ENCODE data around the gene NEUROD2. TPM values are rescaled to one million over a fixed set of nuclear protein-coding genes. Genes with fewer than 3 reads are reported as not detected.

The NEUROD2 gene
- polyA plus RNA-seq, 1 of the 3 experiments (the other 2 are of a cell fraction), result not detected

DNA sequence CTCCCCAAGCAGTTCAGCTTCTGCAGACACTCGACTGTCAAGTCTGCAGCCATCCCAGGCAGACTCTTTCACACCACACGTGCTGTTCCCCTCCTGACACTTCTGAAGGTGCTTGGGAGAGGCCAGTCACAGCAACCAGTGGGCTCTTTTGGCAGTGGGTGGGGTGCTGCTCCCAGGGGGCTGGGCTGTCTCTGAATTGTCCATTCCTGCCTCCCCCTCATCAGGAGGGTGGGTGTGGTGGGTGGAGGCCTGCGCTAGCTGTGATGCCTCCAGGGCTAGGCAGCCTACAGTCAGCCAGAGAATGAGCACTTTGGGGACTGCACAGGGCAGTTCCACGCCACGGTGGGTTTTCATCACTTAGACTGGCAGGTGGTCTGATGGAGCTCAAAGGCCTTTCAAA, 39.5 kb upstream of the NEUROD2 start:
- Histone ChIP-seq H3K27me3 (ENCODE audit: insufficient read depth) (no peaks in the 10 kb centered on the region), H4K20me1 (ENCODE audit: insufficient read depth) (peaks cover 32% of the 10 kb centered on the region), H3K27ac (ENCODE audit: low read depth in 2 of 2, low read length in 1 of 2) (no peak overlapping the region), H3K4me1 (ENCODE audit: control insufficient read depth in 1 of 2, insufficient read depth in 2 of 2, low read depth in 1 of 2, low read length in 1 of 2) (peaks cover 0 to 3% of the 10 kb centered on the region in 2 experiments; a peak in 1 of 4 replicates), H3K4me3 (ENCODE audit: low read depth in 2 of 2, low read length in 1 of 2) (no peak overlapping the region), H3K79me2 (ENCODE audit: insufficient read depth) (peaks cover 48% of the 10 kb centered on the region), H3K9ac (no peak overlapping the region), H3K4me2 (no peak overlapping the region), H3K36me3 (replicated peaks in 1 of 2; ENCODE audit: control insufficient read depth in 1 of 2, insufficient read depth in 2 of 2, low read length in 1 of 2) (no peaks in the 10 kb centered on the region), H3F3A (replicated peaks; ENCODE audit: insufficient read depth) (no peaks in the 10 kb centered on the region), H2AFZ (ENCODE audit: low read depth) (no peak overlapping the region), H3K9me2 (no peaks in the 10 kb centered on the region), H3K9me3 (no peaks in the 10 kb centered on the region)
- TF ChIP-seq RAD21 (IDR thresholded peaks at IDR 0.05; ENCODE audit: low read length), result no peak
- TF ChIP-seq, protein P1, sequence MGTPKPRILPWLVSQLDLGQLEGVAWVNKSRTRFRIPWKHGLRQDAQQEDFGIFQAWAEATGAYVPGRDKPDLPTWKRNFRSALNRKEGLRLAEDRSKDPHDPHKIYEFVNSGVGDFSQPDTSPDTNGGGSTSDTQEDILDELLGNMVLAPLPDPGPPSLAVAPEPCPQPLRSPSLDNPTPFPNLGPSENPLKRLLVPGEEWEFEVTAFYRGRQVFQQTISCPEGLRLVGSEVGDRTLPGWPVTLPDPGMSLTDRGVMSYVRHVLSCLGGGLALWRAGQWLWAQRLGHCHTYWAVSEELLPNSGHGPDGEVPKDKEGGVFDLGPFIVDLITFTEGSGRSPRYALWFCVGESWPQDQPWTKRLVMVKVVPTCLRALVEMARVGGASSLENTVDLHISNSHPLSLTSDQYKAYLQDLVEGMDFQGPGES (IDR thresholded peaks at IDR 0.05; ENCODE audit: low read depth, low read length), result no peak
- no peak for TF ChIP-seq YY1 (IDR thresholded peaks at IDR 0.05; ENCODE audit: low read depth)
- TF ChIP-seq EP300 (IDR thresholded peaks at IDR 0.05; ENCODE audit: borderline replicate concordance in 1 of 2, low read depth in 1 of 2, low read length in 1 of 2), result no peak
- no peak for TF ChIP-seq EZH2phosphoT487 (IDR thresholded peaks at IDR 0.05; ENCODE audit: borderline replicate concordance, low read depth)
- no peak for TF ChIP-seq NFIC (IDR thresholded peaks at IDR 0.05; ENCODE audit: borderline replicate concordance)
- TF ChIP-seq, protein P2, sequence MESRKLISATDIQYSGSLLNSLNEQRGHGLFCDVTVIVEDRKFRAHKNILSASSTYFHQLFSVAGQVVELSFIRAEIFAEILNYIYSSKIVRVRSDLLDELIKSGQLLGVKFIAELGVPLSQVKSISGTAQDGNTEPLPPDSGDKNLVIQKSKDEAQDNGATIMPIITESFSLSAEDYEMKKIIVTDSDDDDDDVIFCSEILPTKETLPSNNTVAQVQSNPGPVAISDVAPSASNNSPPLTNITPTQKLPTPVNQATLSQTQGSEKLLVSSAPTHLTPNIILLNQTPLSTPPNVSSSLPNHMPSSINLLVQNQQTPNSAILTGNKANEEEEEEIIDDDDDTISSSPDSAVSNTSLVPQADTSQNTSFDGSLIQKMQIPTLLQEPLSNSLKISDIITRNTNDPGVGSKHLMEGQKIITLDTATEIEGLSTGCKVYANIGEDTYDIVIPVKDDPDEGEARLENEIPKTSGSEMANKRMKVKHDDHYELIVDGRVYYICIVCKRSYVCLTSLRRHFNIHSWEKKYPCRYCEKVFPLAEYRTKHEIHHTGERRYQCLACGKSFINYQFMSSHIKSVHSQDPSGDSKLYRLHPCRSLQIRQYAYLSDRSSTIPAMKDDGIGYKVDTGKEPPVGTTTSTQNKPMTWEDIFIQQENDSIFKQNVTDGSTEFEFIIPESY (IDR thresholded peaks at IDR 0.05; ENCODE audit: borderline replicate concordance, low read depth), result no peak
- TF ChIP-seq TEAD4 (IDR thresholded peaks at IDR 0.05; ENCODE audit: borderline replicate concordance, insufficient read depth), result no peak
- TF ChIP-seq, protein P3, sequence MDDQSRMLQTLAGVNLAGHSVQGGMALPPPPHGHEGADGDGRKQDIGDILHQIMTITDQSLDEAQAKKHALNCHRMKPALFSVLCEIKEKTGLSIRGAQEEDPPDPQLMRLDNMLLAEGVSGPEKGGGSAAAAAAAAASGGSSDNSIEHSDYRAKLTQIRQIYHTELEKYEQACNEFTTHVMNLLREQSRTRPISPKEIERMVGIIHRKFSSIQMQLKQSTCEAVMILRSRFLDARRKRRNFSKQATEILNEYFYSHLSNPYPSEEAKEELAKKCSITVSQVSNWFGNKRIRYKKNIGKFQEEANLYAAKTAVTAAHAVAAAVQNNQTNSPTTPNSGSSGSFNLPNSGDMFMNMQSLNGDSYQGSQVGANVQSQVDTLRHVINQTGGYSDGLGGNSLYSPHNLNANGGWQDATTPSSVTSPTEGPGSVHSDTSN (IDR thresholded peaks at IDR 0.05), result no peak
- TF ChIP-seq NRF1 (IDR thresholded peaks at IDR 0.05; ENCODE audit: low read depth, low read length), result no peak
- TF ChIP-seq, protein P4, sequence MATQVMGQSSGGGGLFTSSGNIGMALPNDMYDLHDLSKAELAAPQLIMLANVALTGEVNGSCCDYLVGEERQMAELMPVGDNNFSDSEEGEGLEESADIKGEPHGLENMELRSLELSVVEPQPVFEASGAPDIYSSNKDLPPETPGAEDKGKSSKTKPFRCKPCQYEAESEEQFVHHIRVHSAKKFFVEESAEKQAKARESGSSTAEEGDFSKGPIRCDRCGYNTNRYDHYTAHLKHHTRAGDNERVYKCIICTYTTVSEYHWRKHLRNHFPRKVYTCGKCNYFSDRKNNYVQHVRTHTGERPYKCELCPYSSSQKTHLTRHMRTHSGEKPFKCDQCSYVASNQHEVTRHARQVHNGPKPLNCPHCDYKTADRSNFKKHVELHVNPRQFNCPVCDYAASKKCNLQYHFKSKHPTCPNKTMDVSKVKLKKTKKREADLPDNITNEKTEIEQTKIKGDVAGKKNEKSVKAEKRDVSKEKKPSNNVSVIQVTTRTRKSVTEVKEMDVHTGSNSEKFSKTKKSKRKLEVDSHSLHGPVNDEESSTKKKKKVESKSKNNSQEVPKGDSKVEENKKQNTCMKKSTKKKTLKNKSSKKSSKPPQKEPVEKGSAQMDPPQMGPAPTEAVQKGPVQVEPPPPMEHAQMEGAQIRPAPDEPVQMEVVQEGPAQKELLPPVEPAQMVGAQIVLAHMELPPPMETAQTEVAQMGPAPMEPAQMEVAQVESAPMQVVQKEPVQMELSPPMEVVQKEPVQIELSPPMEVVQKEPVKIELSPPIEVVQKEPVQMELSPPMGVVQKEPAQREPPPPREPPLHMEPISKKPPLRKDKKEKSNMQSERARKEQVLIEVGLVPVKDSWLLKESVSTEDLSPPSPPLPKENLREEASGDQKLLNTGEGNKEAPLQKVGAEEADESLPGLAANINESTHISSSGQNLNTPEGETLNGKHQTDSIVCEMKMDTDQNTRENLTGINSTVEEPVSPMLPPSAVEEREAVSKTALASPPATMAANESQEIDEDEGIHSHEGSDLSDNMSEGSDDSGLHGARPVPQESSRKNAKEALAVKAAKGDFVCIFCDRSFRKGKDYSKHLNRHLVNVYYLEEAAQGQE (IDR thresholded peaks at IDR 0.05; ENCODE audit: low read depth, low read length), result no peak
- TF ChIP-seq RFX5 (IDR thresholded peaks at IDR 0.05; ENCODE audit: low read length), result no peak
- no peak for TF ChIP-seq SIN3A (IDR thresholded peaks at IDR 0.05; ENCODE audit: borderline replicate concordance, low read depth, low read length)
- TF ChIP-seq JUND (IDR thresholded peaks at IDR 0.05), result no peak
- no peak for TF ChIP-seq GABPA (IDR thresholded peaks at IDR 0.05; ENCODE audit: low read depth)
- DNase-seq, result no peak
- ChIA-PET POLR2A (no interaction called here), CTCF (interaction anchor here (1.6 to 2.0 kb wide), 2 partner anchors 12 to 24 kb away, joined by 6 to 9 read pairs; no protein-coding TSS in a partner anchor)
- 87% methylated on average over 2 of the region's 5 CpGs for WGBS (ENCODE audit: low lambda C conversion rate)
